Upper lobe of left lung (tissue), 6 donors: ENCODE data around the gene CPLX1. TPM values are rescaled to one million over a fixed set of nuclear protein-coding genes. Genes with fewer than 3 reads are reported as not detected.

Source experiments
- ATAC-seq, 2 donors: fragments of 200-7000 bp; cut with Tn5 transposase; one replicate each; pipeline ENCODE4 v1.9.1; 2022; ENCODE audit warnings: mild to moderate bottlenecking in 2 of 2, moderate library complexity in 2 of 2; ENCODE audit not compliant: low FRiP score in 2 of 2
- DNase-seq, 2 donors: peaks; one replicate each; pipeline ENCODE4 v3.0.0-alpha.2; 2019 to 2020
- H3K27ac ChIP-seq, 4 donors: fragments of 200-600 bp; sonication (generic); one replicate each; pipeline ENCODE4 v1.5.1; 2016 to 2019
- H3K27me3 ChIP-seq, 4 donors: fragments of 200-600 bp; sonication (generic); one replicate each; pipeline ENCODE4 v1.5.1; 2017 to 2019
- H3K36me3 ChIP-seq, 4 donors: fragments of 200-600 bp; sonication (generic); one replicate each; pipeline ENCODE4 v1.5.1; 2016 to 2019
- H3K4me1 ChIP-seq, 4 donors: fragments of 200-600 bp; sonication (generic); one replicate each; pipeline ENCODE4 v1.5.1; 2018 to 2019
- H3K4me3 ChIP-seq, 4 donors: fragments of 200-600 bp; sonication (generic); one replicate each; pipeline ENCODE4 v1.5.1; 2017 to 2019; ENCODE audit warnings: mild to moderate bottlenecking in 2 of 4, moderate library complexity in 1 of 4
- H3K9me3 ChIP-seq, 4 donors: fragments of 200-600 bp; sonication (generic); one replicate each; pipeline ENCODE4 v1.5.1; 2018 to 2019
- EP300 ChIP-seq, 4 donors: sonication (generic); formaldehyde crosslinking; IDR thresholded peaks; one replicate each; pipeline ENCODE4 v1.5.1; 2017; ENCODE audit warnings: antibody characterized with exemption in 4 of 4, control low read depth in 2 of 4
- POLR2A ChIP-seq, 4 donors: fragments of 450-650 bp; IDR thresholded peaks; one replicate each; pipeline ENCODE4 v1.5.1; 2016 to 2017; ENCODE audit warnings: antibody characterized with exemption in 4 of 4, mild to moderate bottlenecking in 2 of 4
- POLR2AphosphoS5 ChIP-seq, 2 donors: sonication (generic); formaldehyde crosslinking; IDR thresholded peaks; one replicate each; pipeline ENCODE4 v1.5.1; 2017; ENCODE audit warnings: antibody characterized with exemption in 2 of 2
- WGBS, 2 donors: methylation state at CpG; one replicate each; pipeline ENCODE4 v1.1.5; 2017 to 2018; 5-methylcytosine and 5-hydroxymethylcytosine counted together
- total RNA-seq, 6 donors: library from RNA; depleted of rRNA in 4 of 6; stranded (reverse); fragments of >200 nt in 4 of 6; gene quantifications; one replicate each; pipeline versions ENCODE4 v1.1.0 to v1.2.1, GENCODE V29; 2016 to 2021
- TF ChIP-seq, protein P1 (sequence below), 6 experiments: fragments of 450-650 bp in 4 of 6; fragments of 200-600 bp in 2 of 6; sonication (generic) in 2 of 6; IDR thresholded peaks; one replicate each; pipeline ENCODE4 v1.5.1; 2016 to 2019; ENCODE audit warnings: antibody characterized with exemption in 6 of 6
- donor health status: DM: no; HTN: no; CAD: no; lungs with moderate emphysema.
- donor health status: DM: no; HTN: yes; CAD: no; lungs with severe emphysema.

Gene CPLX1
- total RNA-seq, 6 donors from 2014 or later: 0.61 to 4.2 (median 1.8) TPM

GRCh38 chr4:743463-744211 lies 82.3 kb downstream of the CPLX1 start:
- H3K27ac ChIP-seq: no peak overlapping the region
- peak in 1 of 2 donors; percentile 32 for DNase-seq

GRCh38 chr4:742742-743311 lies 83.1 kb downstream of the CPLX1 start:
- no peaks in the 10 kb centered on the region for H3K4me1 ChIP-seq
- DNase-seq (peak; percentile 58 to 85), ATAC-seq (peak; percentile 90 to 93)
- peaks cover 4 to 47% (median 29%) of the 10 kb centered on the region in 4 donors for H3K36me3 ChIP-seq
- no peak overlapping the region for H3K27ac ChIP-seq
- TF ChIP-seq, protein P1, sequence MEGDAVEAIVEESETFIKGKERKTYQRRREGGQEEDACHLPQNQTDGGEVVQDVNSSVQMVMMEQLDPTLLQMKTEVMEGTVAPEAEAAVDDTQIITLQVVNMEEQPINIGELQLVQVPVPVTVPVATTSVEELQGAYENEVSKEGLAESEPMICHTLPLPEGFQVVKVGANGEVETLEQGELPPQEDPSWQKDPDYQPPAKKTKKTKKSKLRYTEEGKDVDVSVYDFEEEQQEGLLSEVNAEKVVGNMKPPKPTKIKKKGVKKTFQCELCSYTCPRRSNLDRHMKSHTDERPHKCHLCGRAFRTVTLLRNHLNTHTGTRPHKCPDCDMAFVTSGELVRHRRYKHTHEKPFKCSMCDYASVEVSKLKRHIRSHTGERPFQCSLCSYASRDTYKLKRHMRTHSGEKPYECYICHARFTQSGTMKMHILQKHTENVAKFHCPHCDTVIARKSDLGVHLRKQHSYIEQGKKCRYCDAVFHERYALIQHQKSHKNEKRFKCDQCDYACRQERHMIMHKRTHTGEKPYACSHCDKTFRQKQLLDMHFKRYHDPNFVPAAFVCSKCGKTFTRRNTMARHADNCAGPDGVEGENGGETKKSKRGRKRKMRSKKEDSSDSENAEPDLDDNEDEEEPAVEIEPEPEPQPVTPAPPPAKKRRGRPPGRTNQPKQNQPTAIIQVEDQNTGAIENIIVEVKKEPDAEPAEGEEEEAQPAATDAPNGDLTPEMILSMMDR (IDR thresholded peaks at IDR 0.05): peak; percentile 86 to 94 (median 88)
- no peak for TF ChIP-seq POLR2AphosphoS5 (IDR thresholded peaks at IDR 0.05)
- H3K9me3 ChIP-seq: no peaks in the 10 kb centered on the region
- H3K4me3 ChIP-seq: no peak overlapping the region
- 65 to 77% methylated on average over 11 to 24 of the region's 26 CpGs for WGBS, 2 donors
- no peaks in the 10 kb centered on the region for H3K27me3 ChIP-seq

More at GRCh38 chr4:743463-744211, 82.3 kb downstream of the CPLX1 start:
- TF ChIP-seq EP300 (IDR thresholded peaks at IDR 0.05) (no peak), POLR2AphosphoS5 (IDR thresholded peaks at IDR 0.05) (no peak), POLR2A (IDR thresholded peaks at IDR 0.05) (no peak)
- TF ChIP-seq, protein P1 (IDR thresholded peaks at IDR 0.05): no peak
- Histone ChIP-seq H3K27me3 (no peaks in the 10 kb centered on the region), H3K36me3 (peaks cover 0 to 47% (median 25%) of the 10 kb centered on the region in 4 donors), H3K9me3 (no peaks in the 10 kb centered on the region), H3K4me3 (no peak overlapping the region), H3K4me1 (no peaks in the 10 kb centered on the region)
- 77 to 81% methylated on average over 22 of the region's 22 CpGs for WGBS, 2 donors
- ATAC-seq: peak; percentile 17 to 19

GRCh38 chr4:742096-742741 lies 83.7 kb downstream of the CPLX1 start:
- Histone ChIP-seq H3K9me3 (no peaks in the 10 kb centered on the region), H3K27me3 (no peaks in the 10 kb centered on the region), H3K4me3 (no peak overlapping the region), H3K4me1 (no peaks in the 10 kb centered on the region), H3K27ac (no peak overlapping the region), H3K36me3 (peaks cover 4 to 51% (median 34%) of the 10 kb centered on the region in 4 donors)
- DNase-seq (peak in 1 of 2 donors; percentile 16), ATAC-seq (peak in 1 of 2 donors; percentile 15)
- 84 to 90% methylated on average over 21 of the region's 21 CpGs for WGBS, 2 donors
- TF ChIP-seq POLR2A (IDR thresholded peaks at IDR 0.05): no peak

DNA sequence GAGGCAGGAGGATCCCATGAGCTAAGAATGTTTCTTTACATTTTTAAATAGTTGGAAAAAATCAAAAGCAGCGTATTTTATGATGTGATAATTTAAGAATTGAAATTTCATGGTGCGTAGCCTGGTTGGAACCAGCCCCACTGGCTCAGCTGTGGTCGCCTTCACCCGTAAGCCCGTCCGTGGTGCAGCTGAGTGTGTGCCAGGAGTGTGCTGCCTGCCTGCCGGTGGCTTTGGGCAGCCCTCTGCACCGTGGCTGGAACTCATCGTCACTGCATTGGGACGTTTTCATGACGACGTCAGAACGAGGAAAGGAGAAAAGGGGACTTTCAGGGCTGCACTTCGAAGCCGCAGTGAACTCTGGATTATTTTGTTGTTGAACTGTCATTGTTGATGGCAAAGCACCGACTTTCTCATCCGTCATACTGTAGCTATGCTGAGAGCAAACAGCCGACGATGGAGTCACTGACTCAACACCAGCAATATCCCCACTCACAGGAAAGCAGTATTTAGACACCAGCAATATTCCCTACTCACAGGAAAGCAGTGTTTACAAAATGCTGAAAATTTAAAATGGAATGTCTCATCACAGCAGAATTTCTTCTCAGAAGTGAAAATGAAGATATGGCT lies 85.2 kb downstream of the CPLX1 start:
- H3K4me1 ChIP-seq: no peaks in the 10 kb centered on the region
- DNase-seq (peak in 1 of 2 donors; percentile 50), ATAC-seq (no peak)
- 69 to 82% methylated on average over 19 of the region's 19 CpGs for WGBS, 2 donors
- no peaks in the 10 kb centered on the region for H3K9me3 ChIP-seq
- TF ChIP-seq POLR2AphosphoS5 (IDR thresholded peaks at IDR 0.05) (no peak), EP300 (IDR thresholded peaks at IDR 0.05) (no peak), POLR2A (IDR thresholded peaks at IDR 0.05) (no peak)
- TF ChIP-seq, protein P1 (IDR thresholded peaks at IDR 0.05): no peak
- no peak overlapping the region for H3K27ac ChIP-seq
- H3K4me3 ChIP-seq: no peak overlapping the region
- H3K36me3 ChIP-seq: peaks cover 4 to 63% (median 45%) of the 10 kb centered on the region in 4 donors
- H3K27me3 ChIP-seq: no peaks in the 10 kb centered on the region

- Histone ChIP-seq H3K4me1 (no peaks in the 10 kb centered on the region), H3K27ac (no peak overlapping the region), H3K27me3 (no peaks in the 10 kb centered on the region), H3K4me3 (no peak overlapping the region), H3K9me3 (no peaks in the 10 kb centered on the region), H3K36me3 (peaks cover 10 to 70% (median 52%) of the 10 kb centered on the region in 4 donors)
- TF ChIP-seq, protein P1 (IDR thresholded peaks at IDR 0.05): no peak
- TF ChIP-seq POLR2A (IDR thresholded peaks at IDR 0.05) (no peak), POLR2AphosphoS5 (IDR thresholded peaks at IDR 0.05) (no peak), EP300 (IDR thresholded peaks at IDR 0.05) (no peak)
- ATAC-seq (no peak), DNase-seq (peak in 1 of 2 donors; percentile 28)
- 84 to 89% methylated on average over 12 of the region's 12 CpGs for WGBS, 2 donors
Observed at GRCh38 chr4:740011-740410, 85.9 kb downstream of the CPLX1 start.
